Lung (tissue), 12 donors: ENCODE measurements around the gene GLCE. TPM values are rescaled to one million over a fixed set of nuclear protein-coding genes. Genes with fewer than 3 reads are reported as not detected.

Experiments used
- ATAC-seq: fragments of 200-7000 bp; cut with Tn5 transposase; one replicate; pipeline ENCODE4 v1.9.1; 2020; ENCODE audit warnings: moderate number of reproducible peaks; ENCODE audit not compliant: insufficient read depth, low FRiP score
- DNase-seq, 3 donors: peaks; one replicate each; pipeline ENCODE4 v3.0.0-alpha.2; 2013 to 2017
- H3K27ac ChIP-seq, 2 donors: one replicate each; pipeline ENCODE4 v1.5.1; 2013; ENCODE audit warnings: mild to moderate bottlenecking in 2 of 2, moderate library complexity in 2 of 2, control low read depth in 1 of 2, inconsistent platforms in 1 of 2, low read depth in 1 of 2, low read length in 1 of 2
- H3K27me3 ChIP-seq, 3 donors: one replicate each; pipeline ENCODE4 v1.5.1; 2013; ENCODE audit warnings: low read length in 2 of 3; ENCODE audit not compliant: control insufficient read depth in 3 of 3, insufficient read depth in 3 of 3
- H3K36me3 ChIP-seq, 4 donors: one replicate each; pipeline ENCODE4 v1.5.1; 2013; ENCODE audit warnings: low read length in 4 of 4, mild to moderate bottlenecking in 1 of 4, moderate library complexity in 1 of 4; ENCODE audit not compliant: control insufficient read depth in 4 of 4, insufficient read depth in 4 of 4
- H3K4me1 ChIP-seq, 5 donors: one replicate each; pipeline ENCODE4 v1.5.1; 2013; ENCODE audit warnings: low read length in 5 of 5, mild to moderate bottlenecking in 2 of 5, moderate library complexity in 1 of 5; ENCODE audit not compliant: control insufficient read depth in 5 of 5, insufficient read depth in 5 of 5
- H3K4me3 ChIP-seq: one replicate; pipeline ENCODE4 v1.5.1; 2013; ENCODE audit warnings: mild to moderate bottlenecking, control low read depth, moderate library complexity
- H3K9ac ChIP-seq, 2 donors: one replicate each; pipeline ENCODE4 v1.5.1; 2013; ENCODE audit warnings: low read length in 2 of 2, control low read depth in 1 of 2; ENCODE audit not compliant: insufficient read depth in 1 of 2
- H3K9me3 ChIP-seq, 4 donors: one replicate each; pipeline ENCODE4 v1.5.1; 2013; ENCODE audit warnings: low read length in 3 of 4, mild to moderate bottlenecking in 1 of 4, moderate library complexity in 1 of 4; ENCODE audit not compliant: control insufficient read depth in 4 of 4, insufficient read depth in 3 of 4
- CTCF ChIP-seq: IDR thresholded peaks from 2 replicates; pipeline ENCODE4 v1.5.1; 2012; ENCODE audit warnings: mild to moderate bottlenecking; ENCODE audit errors: control extremely low read depth, extremely low read depth
- WGBS, 2 donors: extraction: QIAGEN DNeasy Blood & Tissue Kit; methylation state at CpG; one replicate each; pipeline ENCODE4 v1.1.7; 2013; 5-methylcytosine and 5-hydroxymethylcytosine counted together
- polyA plus RNA-seq, 2 donors: library from polyadenylated mRNA; stranded (reverse); fragments of 200-250 nt; gene quantifications; one replicate each; pipeline ENCODE4 v1.2.1, GENCODE V29; 2013
- total RNA-seq, 2 donors: library from RNA; depleted of rRNA in 1 of 2; stranded (reverse); fragments of >200 nt in 1 of 2; gene quantifications; one replicate each; pipeline ENCODE4 v1.2.1, GENCODE V29; 2014 to 2021
- donor health status: control.
- donor health status: control.
- donor health status: Bipolar disorder and iron deficiency.
- donor health status: healthy.
- donor health status: DM: yes; HTN: yes; CAD: no.

The GLCE gene
- total and polyA plus RNA-seq, 4 donors: 13.5 to 76.7 (median 17.9) TPM

- Histone ChIP-seq H3K4me3 (no peak overlapping the region), H3K9me3 (no peaks in the 10 kb centered on the region), H3K36me3 (peaks cover 0 to 4% (median 0%) of the 10 kb centered on the region in 4 donors), H3K27ac (peak overlapping the region in 1 of 2 donors; percentile 23), H3K27me3 (no peaks in the 10 kb centered on the region), H3K9ac (no peak overlapping the region), H3K4me1 (peaks cover 0 to 5% (median 2%) of the 10 kb centered on the region in 5 donors)
- DNase-seq: peak; percentile 66 to 79 (median 69)
- ATAC-seq: peak; percentile 71
- TF ChIP-seq CTCF: no peak
- WGBS, 2 donors: 59 to 81% methylated on average over 20 of the region's 20 CpGs
Observed at GRCh38 chr15:69305204-69305931, 144.9 kb downstream of the GLCE start.

- DNase-seq (no peak), ATAC-seq (no peak)
- no peak overlapping the region for H3K9ac ChIP-seq
- H3K27me3 ChIP-seq: no peaks in the 10 kb centered on the region
- peaks cover 0 to 4% (median 0%) of the 10 kb centered on the region in 4 donors for H3K36me3 ChIP-seq
- peaks cover 0 to 5% (median 2%) of the 10 kb centered on the region in 5 donors for H3K4me1 ChIP-seq
- no peak overlapping the region for H3K4me3 ChIP-seq
- TF ChIP-seq CTCF: no peak
- 92 to 97% methylated on average over 9 of the region's 9 CpGs for WGBS, 2 donors
- H3K9me3 ChIP-seq: no peaks in the 10 kb centered on the region
- peak overlapping the region in 1 of 2 donors; percentile 73 for H3K27ac ChIP-seq
Observed at GRCh38 chr15:69305933-69306568, 145.6 kb downstream of the GLCE start.

GRCh38 chr15:69307939-69308338, 147.5 kb downstream of the GLCE start:
- peaks cover 0 to 4% (median 0%) of the 10 kb centered on the region in 4 donors for H3K36me3 ChIP-seq
- ATAC-seq (no peak), DNase-seq (no peak)
- peaks cover 0 to 5% (median 2%) of the 10 kb centered on the region in 5 donors for H3K4me1 ChIP-seq
- no peak overlapping the region for H3K4me3 ChIP-seq
- TF ChIP-seq CTCF: no peak
- 95 to 97% methylated on average over 3 of the region's 3 CpGs for WGBS, 2 donors
- H3K9me3 ChIP-seq: no peaks in the 10 kb centered on the region
- no peak overlapping the region for H3K27ac ChIP-seq
- no peaks in the 10 kb centered on the region for H3K27me3 ChIP-seq
- no peak overlapping the region for H3K9ac ChIP-seq
